HCT116 (cell line): Measurements from ENCODE around the gene PRM2. TPM values are rescaled to one million over a fixed set of nuclear protein-coding genes. Genes with fewer than 3 reads are reported as not detected.

Experiments
- ATAC-seq: fragments of 200-7000 bp; cut with Tn5 transposase; 2 replicates; pipeline ENCODE4 v1.9.1; 2020; ENCODE audit warnings: mild to moderate bottlenecking, moderate library complexity
- BruUV-seq: library from RNA; stranded (reverse); fragments of 400-500 nt; replicated peaks from 2 replicates; lab custom pipeline; 2021; lab: Mats Ljungman, UMichigan
- CTCF ChIA-PET: fragments of 300-600 bp; sonication (Branson Sonifier 250); formaldehyde crosslinking; loops from one replicate; lab custom pipeline; 2021; ENCODE audit warnings: antibody characterized with exemption; lab: Charles Lee
- POLR2A ChIA-PET: fragments of 300-600, 350-600 bp; sonication (Branson Sonifier 250); formaldehyde crosslinking; loops from one replicate; lab custom pipeline; 2021; ENCODE audit warnings: antibody characterized with exemption; lab: Charles Lee
- RAD21 ChIA-PET, 2 experiments: fragments of 300-600 bp; sonication (Branson Sonifier 250); formaldehyde crosslinking; loops; one replicate each; lab custom pipeline; 2023; ENCODE audit warnings: low total read pairs in 2 of 2; ENCODE audit not compliant: uncharacterized antibody in 2 of 2, unreplicated experiment in 2 of 2, low non-redundant PET in 1 of 2; lab: Charles Lee
- DNase-seq: peaks from one replicate; pipeline ENCODE4 v3.0.0-alpha.2; 2010; ENCODE audit warnings: low read depth, low spot score
- H2AFZ ChIP-seq: fragments of 200-600 bp; shearing (Covaris generic), sonication (generic); 2 replicates; pipeline ENCODE4 v1.6.1; 2017; ENCODE audit warnings: low read depth, mixed run types, mixed read lengths, antibody characterized with exemption, low read length; ENCODE audit not compliant: poor library complexity, severe bottlenecking
- H3K27ac ChIP-seq: 2 replicates; pipeline ENCODE4 v1.5.1; 2012; ENCODE audit warnings: low read depth, low read length
- H3K27me3 ChIP-seq: fragments of 200-600 bp; sonication (generic); 2 replicates; pipeline ENCODE4 v1.6.1; 2016; ENCODE audit warnings: mixed run types, low read length, mixed read lengths; ENCODE audit not compliant: insufficient read depth
- H3K36me3 ChIP-seq, 2 experiments: fragments of 200-500 bp in 1 of 2; fragments of 200-600 bp in 1 of 2; sonication (Bioruptor generic) in 1 of 2; sonication (generic) in 1 of 2; 2 replicates each; pipeline versions ENCODE4 v1.5.1 to v1.6.1; 2014 to 2016; ENCODE audit warnings: low read length in 2 of 2, inconsistent platforms in 1 of 2, mixed read lengths in 1 of 2, mixed run types in 1 of 2; ENCODE audit not compliant: insufficient read depth in 2 of 2, control insufficient read depth in 1 of 2
- H3K4me1 ChIP-seq, 2 experiments: fragments of 200-600 bp in 1 of 2; sonication (generic) in 1 of 2; 2 replicates each; pipeline versions ENCODE4 v1.5.1 to v1.6.1; 2012 to 2017; ENCODE audit warnings: low read length in 2 of 2, inconsistent platforms in 1 of 2, mild to moderate bottlenecking in 1 of 2, mixed read lengths in 1 of 2, mixed run types in 1 of 2, moderate library complexity in 1 of 2; ENCODE audit not compliant: insufficient read depth in 2 of 2, control insufficient read depth in 1 of 2
- H3K4me2 ChIP-seq: fragments of 200-600 bp; sonication (generic); 2 replicates; pipeline ENCODE4 v1.6.1; 2017; ENCODE audit warnings: mixed run types, low read length, mixed read lengths
- H3K4me3 ChIP-seq, 2 experiments: fragments of 200-600 bp in 1 of 2; sonication (generic) in 1 of 2; replicated peaks in 1 of 2; 2 replicates each; pipeline ENCODE4 v1.5.1; 2011 to 2016; ENCODE audit warnings: low read length in 2 of 2, control low read depth in 1 of 2, low read depth in 1 of 2, mild to moderate bottlenecking in 1 of 2, mixed read lengths in 1 of 2, mixed run types in 1 of 2
- H3K79me2 ChIP-seq: fragments of 200-600 bp; sonication (generic); 2 replicates; pipeline ENCODE4 v1.6.1; 2017; ENCODE audit warnings: mild to moderate bottlenecking, mixed run types, low read length, moderate library complexity, mixed read lengths; ENCODE audit not compliant: insufficient read depth
- H3K9ac ChIP-seq: fragments of 200-600 bp; sonication (generic); 2 replicates; pipeline ENCODE4 v1.6.1; 2016; ENCODE audit warnings: low read length, mixed read lengths
- H3K9me2 ChIP-seq: fragments of 200-600 bp; sonication (generic), shearing (Covaris generic); 2 replicates; pipeline ENCODE4 v1.6.1; 2017; ENCODE audit warnings: mixed run types, mild to moderate bottlenecking, moderate library complexity; ENCODE audit not compliant: insufficient read depth
- H3K9me3 ChIP-seq, 2 experiments: fragments of 200-500 bp in 1 of 2; fragments of 200-600 bp in 1 of 2; sonication (Bioruptor generic) in 1 of 2; sonication (generic) in 1 of 2; 2 replicates each; pipeline ENCODE4 v1.6.1; 2014 to 2017; ENCODE audit warnings: low read length in 2 of 2, mixed read lengths in 2 of 2, inconsistent platforms in 1 of 2, low read depth in 1 of 2, mild to moderate bottlenecking in 1 of 2, mixed run types in 1 of 2, moderate library complexity in 1 of 2; ENCODE audit not compliant: control insufficient read depth in 1 of 2, insufficient read depth in 1 of 2
- H4K20me1 ChIP-seq: fragments of 200-600 bp; sonication (generic), shearing (Covaris generic); 2 replicates; pipeline ENCODE4 v1.6.1; 2017; ENCODE audit warnings: mixed run types, mild to moderate bottlenecking, moderate library complexity; ENCODE audit not compliant: insufficient read depth
- CBX3 ChIP-seq: IDR thresholded peaks from 2 replicates; pipeline ENCODE4 v1.6.1; 2012; ENCODE audit warnings: low read depth
- EGR1 ChIP-seq: IDR thresholded peaks from 2 replicates; pipeline ENCODE4 v1.6.1; 2012; ENCODE audit warnings: low read depth
- ELF1 ChIP-seq: IDR thresholded peaks from 2 replicates; pipeline ENCODE4 v1.6.1; 2012; ENCODE audit warnings: low read depth, borderline replicate concordance
- EZH2 ChIP-seq: fragments of 200-600 bp; sonication (generic); IDR thresholded peaks from 2 replicates; pipeline ENCODE4 v1.6.1; 2017; ENCODE audit warnings: antibody characterized with exemption, mixed run types
- FOSL1 ChIP-seq: IDR thresholded peaks from 2 replicates; pipeline ENCODE4 v1.6.1; 2012; ENCODE audit warnings: low read depth
- JUND ChIP-seq: IDR thresholded peaks from 2 replicates; pipeline ENCODE4 v1.6.1; 2012
- POLR2AphosphoS5 ChIP-seq: IDR thresholded peaks from 2 replicates; pipeline ENCODE4 v1.6.1; 2011; ENCODE audit warnings: mild to moderate bottlenecking, low read depth, low read length, moderate library complexity
- RAD21 ChIP-seq: IDR thresholded peaks from 2 replicates; pipeline ENCODE4 v1.6.1; 2012; ENCODE audit warnings: low read depth, mild to moderate bottlenecking
- SRF ChIP-seq: IDR thresholded peaks from 2 replicates; pipeline ENCODE4 v1.6.1; 2012; ENCODE audit warnings: low read depth
- YY1 ChIP-seq: IDR thresholded peaks from 2 replicates; pipeline ENCODE4 v1.6.1; 2011; ENCODE audit warnings: low read length, low read depth, moderate library complexity, mild to moderate bottlenecking; ENCODE audit not compliant: insufficient replicate concordance; ENCODE audit errors: extremely low read depth
- ZBTB33 ChIP-seq: IDR thresholded peaks from 2 replicates; pipeline ENCODE4 v1.6.1; 2011; ENCODE audit warnings: mild to moderate bottlenecking, low read length, moderate library complexity; ENCODE audit not compliant: insufficient replicate concordance; ENCODE audit errors: extremely low read depth
- ZFX ChIP-seq: fragments of 450-650 bp; IDR thresholded peaks from 2 replicates; pipeline ENCODE4 v1.6.1; 2017
- ZNF274 ChIP-seq: fragments of 200-500 bp; sonication (Bioruptor generic); IDR thresholded peaks from 2 replicates; pipeline ENCODE4 v1.6.1; 2014; ENCODE audit warnings: mild to moderate bottlenecking, low read depth, low read length, inconsistent platforms
- intact Hi-C: fragments of 100-400 bp; cut with micrococcal nuclease; formaldehyde crosslinking; loops from 2 replicates; pipeline ENCODE4 v1.10.0; 2022
- total RNA-seq: library from RNA; stranded (reverse); gene quantifications from one replicate; pipeline ENCODE4 v1.2.1, GENCODE V29; 2021; ENCODE audit not compliant: unreplicated experiment
- TF ChIP-seq, protein P1 (sequence below): IDR thresholded peaks from 2 replicates; pipeline ENCODE4 v1.6.1; 2012

PRM2 gene
- total RNA-seq, 1 experiment from 2014 or later, result not detected

DNA sequence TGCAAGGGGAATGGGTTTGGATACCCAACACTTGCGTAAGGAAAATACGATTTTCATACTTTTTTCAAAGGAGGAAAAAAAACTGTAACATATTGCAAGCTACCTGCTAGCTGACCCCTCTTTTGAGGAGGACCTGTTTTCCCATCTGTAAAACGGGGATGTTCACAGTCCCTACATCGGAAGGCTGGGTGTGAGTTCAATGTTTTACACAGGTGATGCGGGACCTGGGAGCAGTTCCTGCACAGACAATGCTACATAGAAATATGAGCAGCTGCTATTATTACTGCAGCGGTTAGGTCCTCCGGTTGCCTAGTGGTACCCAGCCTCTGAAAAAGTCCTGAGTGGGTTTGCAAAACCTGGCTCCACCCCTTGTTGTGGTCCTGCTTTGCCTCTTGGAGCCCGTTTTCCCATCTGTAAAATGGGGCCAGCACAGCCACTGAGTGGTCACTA lies 23.8 kb downstream of the PRM2 start:
- Histone ChIP-seq H3K27ac (no peak overlapping the region), H3K4me2 (no peak overlapping the region), H3K79me2 (no peaks in the 10 kb centered on the region), H2AFZ (no peak overlapping the region), H3K36me3 (no peaks in the 10 kb centered on the region), H3K9ac (no peak overlapping the region), H4K20me1 (no peaks in the 10 kb centered on the region)
- POLR2A ChIA-PET, result no interaction called here
- RAD21 ChIA-PET, result no interaction called here
- no peak for DNase-seq
- CTCF ChIA-PET, result interaction anchor here (1.0 kb wide), 1 partner anchor 281 kb away, joined by 5 read pairs; no protein-coding TSS in a partner anchor
- intact Hi-C loops, result no loop called here
- no TSS peak for BruUV-seq
- TF ChIP-seq POLR2AphosphoS5, result no peak
- no peak for TF ChIP-seq ZNF274
- TF ChIP-seq EZH2, result no peak
- no peak for TF ChIP-seq EGR1
- TF ChIP-seq YY1, result no peak
- TF ChIP-seq JUND, result no peak
- TF ChIP-seq CBX3, result no peak
- no peak for TF ChIP-seq RAD21
- TF ChIP-seq ZFX, result no peak
- TF ChIP-seq, protein P1, sequence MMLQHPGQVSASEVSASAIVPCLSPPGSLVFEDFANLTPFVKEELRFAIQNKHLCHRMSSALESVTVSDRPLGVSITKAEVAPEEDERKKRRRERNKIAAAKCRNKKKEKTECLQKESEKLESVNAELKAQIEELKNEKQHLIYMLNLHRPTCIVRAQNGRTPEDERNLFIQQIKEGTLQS, result no peak
- no peak for TF ChIP-seq SRF
- TF ChIP-seq ZBTB33, result no peak
- no peak for TF ChIP-seq FOSL1
- no peak for TF ChIP-seq ELF1
- TF ChIP-seq, all 23 proteins: peak for 0
- no peaks in the 10 kb centered on the region for H3K9me2 ChIP-seq
- peaks cover 8 to 30% of the 10 kb centered on the region in 2 experiments; a peak in 3 of 4 replicates for H3K4me1 ChIP-seq
- no peak overlapping the region for H3K4me3 ChIP-seq
- no peaks in the 10 kb centered on the region for H3K9me3 ChIP-seq
- ATAC-seq, result no peak
- no peaks in the 10 kb centered on the region for H3K27me3 ChIP-seq
